HG03571 (cell line): Measurements from ENCODE around the gene KIAA1328.
"Not testable (repeated sequence)": the region's sequence is repeated elsewhere in the genome, so short reads cannot be mapped to it uniquely, and the experiment has no call there.

Experiments used
- ATAC-seq: cut with Tn5 transposase; IDR thresholded peaks from one replicate; pipeline ENCODE4 v1.9.1; 2021; ENCODE audit not compliant: unreplicated experiment

Gene KIAA1328

DNA sequence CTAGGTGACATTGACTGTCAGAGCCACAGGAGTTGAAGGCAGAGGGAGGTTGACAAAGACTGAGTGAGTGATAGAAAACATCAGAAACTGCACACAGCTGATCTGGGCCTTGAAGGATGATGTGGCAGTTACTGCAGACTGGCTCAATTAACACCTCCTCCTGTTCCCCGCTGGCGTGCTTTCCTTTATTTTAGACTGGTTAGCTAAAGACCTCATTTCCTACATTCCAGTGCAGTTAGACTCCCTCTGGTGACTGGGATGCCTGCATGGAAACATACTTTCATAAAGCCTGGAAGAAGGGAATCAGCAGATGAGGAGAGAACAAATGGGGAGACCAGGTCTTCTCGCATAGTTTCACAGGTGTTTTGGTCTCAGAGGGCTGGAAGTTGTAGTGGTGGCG, 7.2 kb upstream of the KIAA1328 start:
- ATAC-seq: no peak

DNA sequence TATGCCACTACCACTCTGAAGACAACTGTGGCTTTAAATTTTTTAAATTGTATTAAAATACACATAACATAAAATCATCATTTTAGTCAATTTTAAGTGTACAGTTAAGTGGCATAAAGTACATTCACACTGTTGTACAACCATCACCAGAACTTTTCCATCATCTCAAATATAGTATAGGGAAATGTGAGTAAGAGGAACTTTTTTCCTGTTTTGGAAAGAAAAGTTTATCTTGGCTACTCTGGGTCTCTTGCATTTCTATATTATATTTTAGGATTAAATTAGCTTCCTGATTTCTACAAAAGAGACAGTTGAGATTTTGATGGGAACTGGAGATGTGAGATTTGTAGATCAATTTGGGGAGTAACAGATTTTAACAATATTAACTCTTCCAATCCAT, 3.4 kb upstream of the KIAA1328 start:
- ATAC-seq: no peak

DNA sequence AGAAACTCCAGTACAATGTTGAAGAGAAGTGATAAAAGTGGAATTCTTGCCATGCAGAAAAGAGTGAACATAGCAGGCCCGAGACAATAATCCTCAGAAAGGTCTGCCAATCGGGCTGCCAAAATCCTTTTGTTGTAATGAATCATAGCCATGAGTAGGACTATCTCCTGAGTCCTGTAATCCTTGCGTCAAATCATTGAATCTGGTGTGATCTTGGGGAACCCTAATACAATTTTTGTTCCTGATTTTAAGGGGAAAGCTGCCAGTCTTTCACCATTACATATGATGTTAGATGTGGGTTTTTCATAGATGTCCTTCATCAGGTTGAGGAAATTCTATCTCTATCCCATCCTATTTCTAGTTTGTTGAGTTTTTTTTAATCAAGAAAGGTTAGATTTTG, 2.4 kb upstream of the KIAA1328 start:
- no peak for ATAC-seq

DNA sequence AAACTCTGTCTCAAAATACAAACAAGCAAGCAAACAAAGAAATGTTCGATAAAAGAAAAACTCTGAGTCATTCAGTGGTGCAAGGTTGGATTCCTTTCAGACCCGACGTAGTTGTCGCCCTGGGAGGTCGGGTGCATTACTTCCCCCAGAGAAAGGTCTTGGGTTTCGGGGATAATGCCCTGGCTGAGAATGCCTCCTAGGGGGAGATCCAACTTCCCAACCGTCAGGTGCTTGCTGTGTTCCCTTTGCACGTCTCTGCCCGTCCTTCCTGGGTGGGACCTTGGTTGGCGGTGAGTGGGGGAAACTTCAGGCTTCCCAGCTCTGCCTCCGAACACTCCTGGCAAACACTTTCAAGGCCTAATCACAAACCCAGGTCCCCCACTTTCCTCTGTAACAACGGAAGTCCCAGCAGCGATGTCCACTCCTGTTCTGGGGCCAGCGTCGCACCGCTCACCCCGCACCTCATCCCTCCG, 734 bp upstream of the KIAA1328 start:
- no peak for ATAC-seq

DNA sequence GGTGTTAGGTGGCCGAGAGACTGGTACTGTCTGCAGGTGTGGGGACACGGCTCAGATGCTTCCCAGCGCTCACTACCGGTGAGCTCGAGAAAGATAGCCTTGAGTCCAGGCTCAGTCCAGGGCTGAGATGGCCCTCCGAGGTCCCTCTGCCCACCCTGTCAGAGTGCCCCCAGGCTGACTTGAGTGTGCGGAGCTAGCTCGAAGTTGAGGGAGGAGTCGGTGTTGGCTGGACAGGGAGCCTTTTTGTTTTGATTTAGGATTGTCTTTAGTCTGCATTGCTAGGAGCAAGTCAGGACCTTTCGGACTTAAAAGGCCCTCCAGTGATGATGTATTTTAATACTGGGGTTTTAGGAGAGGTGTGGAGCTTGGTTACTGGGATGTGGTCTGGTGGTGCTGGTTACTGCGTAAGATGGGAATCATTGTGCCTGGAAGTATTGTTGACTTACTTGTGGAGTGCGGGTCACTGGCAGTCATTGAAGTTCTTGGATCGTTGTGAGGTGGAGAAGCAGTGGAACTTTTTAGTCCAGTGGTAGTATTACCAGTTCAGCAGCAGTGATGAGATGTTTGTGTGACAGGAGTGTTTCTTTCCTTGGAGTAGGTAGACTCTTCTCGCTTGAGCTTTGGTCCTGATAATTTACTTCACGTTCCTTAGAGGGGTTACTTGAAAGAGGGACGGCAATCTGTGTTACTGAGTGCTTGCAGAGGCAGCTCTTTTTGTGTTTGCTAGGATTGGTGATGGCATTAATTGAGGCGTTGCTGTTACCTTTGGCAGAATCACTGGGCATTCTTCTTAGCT, 633 bp downstream of the KIAA1328 start:
- no peak for ATAC-seq

DNA sequence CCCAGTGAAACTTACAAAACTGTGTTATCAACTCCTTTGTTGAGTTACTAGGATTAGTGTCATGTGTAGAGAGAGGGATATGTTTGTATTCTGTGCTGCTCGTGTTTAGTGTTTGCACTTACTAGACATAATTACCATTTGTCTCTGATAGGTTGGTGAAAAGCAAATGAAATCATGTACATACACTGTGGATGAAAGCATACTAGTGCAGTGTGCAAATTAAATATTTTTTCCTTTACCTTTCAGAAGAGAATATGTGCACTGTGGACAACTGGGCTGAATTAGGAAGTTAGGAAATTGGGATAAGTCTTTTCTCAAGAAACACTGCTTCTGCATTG, 1.2 kb downstream of the KIAA1328 start:
- no peak for ATAC-seq

DNA sequence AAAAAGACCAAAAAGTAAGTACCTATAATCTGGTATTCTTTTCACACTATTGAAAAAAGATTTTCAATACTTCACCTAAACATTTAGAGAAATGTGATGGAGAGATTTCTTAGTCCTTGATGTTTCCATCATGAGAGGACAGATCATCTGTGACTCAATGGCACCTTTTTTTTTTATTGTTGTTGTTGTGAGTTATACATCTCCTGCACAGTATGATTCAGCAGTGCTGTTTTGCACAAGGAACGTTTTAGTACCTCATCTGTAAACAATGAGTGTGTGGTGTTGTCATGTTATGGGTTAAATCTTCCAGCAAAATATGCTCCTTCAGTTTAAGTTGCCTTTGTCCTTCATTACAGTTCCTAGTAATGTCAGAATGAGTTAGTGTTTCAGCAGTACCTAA, 2.2 kb downstream of the KIAA1328 start:
- ATAC-seq: no peak

DNA sequence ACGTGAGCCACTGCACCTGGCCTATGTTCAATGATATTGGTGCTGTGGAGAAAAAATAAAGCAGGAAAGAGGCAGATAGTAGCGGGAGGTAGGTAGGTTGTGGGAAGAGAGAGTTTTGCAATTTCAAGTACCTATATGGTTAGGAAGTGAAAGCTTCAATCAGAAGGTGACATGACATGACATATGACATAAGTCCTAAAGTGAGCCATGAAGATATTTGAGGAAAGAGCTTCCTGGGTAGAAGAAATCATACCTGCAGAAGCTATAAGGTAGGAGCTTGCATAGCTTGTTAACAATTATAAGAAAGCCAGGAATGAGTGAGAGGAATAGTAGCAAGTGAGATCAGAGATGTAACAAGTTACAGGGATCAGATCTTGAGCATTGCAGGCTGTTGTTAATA, 4.2 kb downstream of the KIAA1328 start:
- ATAC-seq: no peak

DNA sequence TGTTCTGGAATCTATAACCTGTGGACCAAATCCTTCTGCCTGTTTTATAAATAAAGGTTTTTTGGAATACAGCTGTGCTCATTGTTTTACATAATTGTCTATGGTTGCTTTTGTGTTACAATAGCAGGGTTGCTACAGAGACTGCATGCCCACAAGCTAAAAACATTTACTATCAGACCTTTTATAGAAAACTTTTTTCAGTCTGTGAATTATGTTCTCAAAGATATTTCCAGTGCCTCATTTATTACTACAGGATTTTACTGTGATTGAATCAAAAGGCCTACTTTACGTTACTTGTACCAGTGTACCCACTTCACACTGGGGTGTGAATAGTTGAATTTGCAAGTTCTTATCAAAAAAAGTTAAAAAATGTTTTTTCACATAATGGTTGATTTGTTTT, 7.0 kb downstream of the KIAA1328 start:
- ATAC-seq: no peak

DNA sequence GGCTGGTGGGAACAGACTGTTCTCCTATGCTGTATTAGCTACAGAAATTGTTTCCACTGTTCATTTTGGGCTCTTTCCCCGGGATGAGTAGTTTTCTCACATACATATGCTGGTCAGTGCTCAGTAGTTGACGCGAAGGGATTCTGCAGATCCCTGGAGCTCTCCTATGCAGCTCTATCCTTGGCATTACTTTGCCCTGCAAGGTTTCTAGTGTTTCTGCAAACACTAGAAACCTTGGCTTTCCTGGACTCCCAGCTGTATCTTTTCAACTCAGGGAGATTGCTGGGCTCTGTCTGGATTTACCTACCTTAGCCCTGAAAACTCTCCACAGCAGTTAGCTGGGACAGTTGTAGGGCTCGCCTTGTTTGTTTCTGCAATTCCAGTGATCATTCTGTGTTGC, 10.9 kb downstream of the KIAA1328 start:
- no peak for ATAC-seq

DNA sequence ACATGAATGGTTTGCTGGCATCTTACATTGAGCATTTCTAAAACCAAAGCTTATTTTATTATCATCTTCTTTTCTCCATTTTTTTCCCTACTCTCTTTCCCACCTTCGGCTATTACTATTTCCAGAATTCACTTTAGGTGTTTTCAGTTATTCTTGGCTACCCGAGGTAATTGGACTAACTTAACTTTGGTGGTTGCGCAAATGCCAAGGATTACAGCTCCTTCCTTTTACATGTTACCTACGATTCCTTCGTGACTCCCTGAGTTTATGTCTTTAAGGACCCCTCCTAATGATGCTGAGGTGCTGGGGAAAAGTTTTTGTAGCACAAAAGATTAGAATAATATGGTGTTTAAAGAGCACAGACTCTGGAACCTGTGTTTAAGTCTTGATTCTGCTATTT, 14.3 kb downstream of the KIAA1328 start:
- ATAC-seq: no peak

DNA sequence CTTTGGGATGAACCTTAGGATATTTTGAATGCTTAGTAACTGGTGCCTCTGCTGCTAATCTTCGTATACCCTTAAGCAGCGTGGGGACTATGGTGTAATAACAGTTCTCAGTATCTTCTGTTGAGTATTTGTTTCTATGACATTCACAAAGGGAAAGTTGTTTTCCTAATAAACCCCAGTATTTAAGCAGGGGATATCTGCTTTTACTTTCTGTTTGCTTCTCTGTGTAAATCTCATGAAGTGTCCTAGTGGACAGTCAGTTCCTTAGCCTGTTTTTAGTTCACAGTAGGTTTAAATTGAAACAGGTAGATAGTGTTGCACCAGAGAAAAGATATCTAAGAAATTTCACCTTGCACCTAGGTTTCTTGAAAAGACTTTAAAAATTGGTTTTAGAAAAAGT, 14.9 kb downstream of the KIAA1328 start:
- no peak for ATAC-seq

DNA sequence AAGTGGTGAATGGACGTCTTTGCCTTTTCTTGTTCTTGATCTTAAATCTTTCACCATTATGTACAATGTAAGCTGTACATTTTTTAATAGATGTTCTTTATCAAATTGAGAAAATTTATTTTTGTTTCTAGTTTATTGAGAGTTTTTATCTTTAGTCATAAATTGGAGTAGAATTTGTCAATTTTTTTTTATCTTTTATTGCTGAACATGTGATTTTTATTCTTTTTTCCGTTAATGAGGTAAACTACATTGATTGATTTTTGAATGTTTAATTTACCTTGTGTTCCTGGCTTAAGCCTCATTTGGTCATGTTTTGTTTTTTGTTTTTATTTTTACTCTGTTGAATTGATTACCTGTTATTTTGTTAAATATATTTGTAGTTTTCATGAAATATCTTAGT, 19.7 kb downstream of the KIAA1328 start:
- no peak for ATAC-seq

DNA sequence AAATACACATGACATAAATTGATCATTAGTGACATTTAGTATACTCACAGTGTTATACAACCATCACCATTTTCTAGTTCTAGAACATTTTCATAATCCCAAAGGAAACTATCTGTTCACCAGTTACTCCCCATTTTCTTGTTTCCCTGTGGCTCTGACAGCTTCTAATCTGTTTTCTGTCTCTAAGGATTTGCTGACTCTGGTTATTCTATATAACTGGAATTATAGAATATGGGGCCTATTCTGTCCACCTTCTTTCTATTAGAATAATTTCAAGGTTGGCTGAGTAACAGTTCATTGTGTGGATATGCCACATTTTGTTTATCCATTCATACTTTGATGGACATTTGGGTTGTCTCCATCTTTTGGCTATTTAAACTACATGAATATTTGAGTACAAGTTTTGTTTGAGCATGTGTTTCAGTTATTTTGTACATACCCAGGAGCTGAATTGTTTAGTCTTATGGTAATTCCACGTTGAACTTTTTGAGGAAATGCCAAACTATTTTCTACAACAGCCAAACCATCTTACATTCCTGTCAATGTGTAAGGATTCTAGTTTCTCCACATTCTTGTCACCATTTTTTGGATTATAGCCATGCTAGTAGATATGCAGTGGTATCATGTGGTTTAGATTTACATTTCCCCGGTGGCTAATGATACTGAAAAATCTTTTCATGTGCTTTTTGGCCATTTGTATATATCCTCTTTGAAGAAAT, 20.5 kb downstream of the KIAA1328 start:
- no peak for ATAC-seq

DNA sequence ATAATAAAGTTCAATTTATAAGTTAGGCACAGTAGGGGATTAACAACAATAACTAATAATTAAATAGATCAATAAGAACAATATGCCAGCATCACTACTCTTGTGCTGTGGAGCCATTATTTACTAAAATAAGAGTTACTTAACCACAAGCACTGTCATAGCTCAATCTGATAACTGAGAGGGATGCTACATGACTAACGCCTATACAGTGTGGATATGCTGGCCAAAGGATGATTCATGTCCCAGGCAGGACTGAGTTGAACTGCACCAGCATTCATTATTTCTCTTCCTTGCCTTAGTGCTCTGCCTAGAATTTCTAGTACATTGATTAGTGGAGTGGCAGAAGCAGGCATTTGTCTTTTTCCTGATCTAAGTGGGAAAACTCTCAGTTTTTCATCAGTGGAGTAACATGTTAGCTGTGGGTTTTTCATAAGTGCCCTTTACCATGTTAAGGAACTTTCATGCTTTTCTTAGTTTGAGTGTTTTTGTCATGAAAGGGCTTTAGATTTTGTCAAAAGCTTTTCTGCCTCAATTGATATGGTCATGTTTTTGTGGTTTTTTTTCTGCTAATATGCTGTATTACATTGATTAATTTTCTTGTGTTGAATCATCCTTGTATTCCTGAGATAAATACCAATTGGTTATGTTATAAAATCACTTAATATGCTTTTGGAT, 21.7 kb downstream of the KIAA1328 start:
- ATAC-seq: no peak

DNA sequence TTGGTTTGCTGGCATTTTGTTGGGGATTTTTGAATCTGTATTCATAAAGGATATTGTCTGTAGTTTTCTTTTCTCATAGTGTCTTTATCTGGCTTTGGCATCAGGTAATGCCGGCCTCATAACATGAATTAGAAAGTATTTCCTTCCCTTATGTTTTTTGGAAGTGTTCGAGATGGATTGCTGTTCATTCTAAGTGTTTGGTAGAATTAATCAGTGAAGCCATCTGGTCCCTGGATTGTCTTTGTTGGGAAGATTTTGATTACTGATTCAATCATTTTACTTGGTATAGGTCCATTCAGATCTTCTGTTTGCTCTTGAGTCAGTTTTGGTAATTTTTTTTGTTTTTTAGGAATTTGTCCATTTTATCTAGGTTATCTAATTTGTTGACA, 22.3 kb downstream of the KIAA1328 start:
- ATAC-seq: no peak

DNA sequence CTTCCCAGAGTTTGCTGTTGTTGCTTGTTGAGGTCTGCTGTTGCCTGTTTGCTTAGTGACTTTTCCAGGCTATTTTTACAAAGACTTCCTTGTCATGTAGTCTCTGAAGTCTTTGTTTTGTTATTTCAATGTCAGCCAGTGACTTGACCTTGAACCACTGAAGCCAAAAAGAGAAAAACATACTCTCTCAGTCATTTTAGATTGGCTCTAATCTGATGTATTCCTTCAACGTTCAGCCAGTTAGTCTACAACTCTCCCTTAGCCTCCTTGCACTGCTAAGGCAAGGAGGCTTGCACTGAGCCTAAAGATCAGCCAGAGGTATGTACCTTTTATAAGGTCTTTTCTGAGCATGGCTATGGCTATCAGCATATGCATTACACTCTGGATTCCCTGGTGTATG, 27.9 kb downstream of the KIAA1328 start:
- no peak for ATAC-seq

DNA sequence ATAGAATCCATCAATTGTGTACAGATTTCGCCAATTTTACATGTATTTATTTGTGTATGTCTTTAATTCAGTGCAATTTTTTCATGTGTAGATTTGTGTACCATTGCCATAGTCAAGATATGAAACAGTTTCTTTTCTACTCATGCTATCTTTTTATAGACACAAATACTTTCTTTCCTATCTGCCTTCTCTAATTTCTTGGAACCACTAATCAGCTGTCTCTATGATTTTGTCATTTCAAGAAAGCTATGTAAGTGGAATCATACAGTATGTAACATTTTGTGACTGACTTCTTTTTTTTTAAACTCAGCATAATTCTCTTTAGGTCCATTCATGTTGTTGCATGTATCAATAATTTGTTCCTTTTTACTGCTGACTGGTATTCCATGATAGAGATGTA, 33.3 kb downstream of the KIAA1328 start:
- no peak for ATAC-seq

DNA sequence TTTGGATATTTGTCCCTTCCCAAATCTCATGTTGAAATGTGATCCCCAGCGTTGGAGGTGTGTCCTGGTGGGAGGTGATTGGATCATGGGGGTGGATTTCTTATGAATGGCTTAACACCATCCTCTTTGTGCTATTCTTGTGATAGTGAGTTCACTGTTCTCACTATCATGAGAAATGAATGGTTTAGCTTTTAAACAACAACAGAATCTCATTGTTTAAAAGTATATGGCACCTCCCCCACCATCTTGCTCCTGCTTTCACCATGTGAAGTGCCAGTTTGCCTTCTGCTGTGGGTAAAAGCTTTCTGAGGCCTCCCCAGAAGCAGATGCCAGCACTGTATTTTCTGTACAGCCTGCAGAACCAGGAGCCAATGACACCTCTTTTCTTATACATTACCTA, 38.1 kb downstream of the KIAA1328 start:
- ATAC-seq: no peak

DNA sequence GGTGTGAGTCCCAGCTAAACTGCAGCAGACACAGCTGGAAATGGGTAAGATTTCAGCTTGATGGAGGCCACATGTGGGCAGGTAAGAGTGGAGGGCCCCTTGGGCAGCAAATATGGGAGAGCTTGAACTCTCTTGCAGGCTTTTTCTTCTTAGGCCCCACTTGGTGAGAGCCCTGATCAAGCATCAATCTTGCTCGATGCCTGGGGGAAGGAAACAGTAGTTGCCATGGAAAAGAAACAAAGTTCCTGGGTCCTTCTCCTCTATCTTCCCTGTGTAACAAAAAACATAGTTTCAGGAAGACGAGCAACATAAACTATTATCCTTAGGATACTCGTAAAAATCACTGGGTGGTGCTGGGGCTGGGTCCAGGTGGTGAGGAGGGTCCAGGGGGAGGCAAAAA, 42.9 kb downstream of the KIAA1328 start:
- ATAC-seq: no peak

DNA sequence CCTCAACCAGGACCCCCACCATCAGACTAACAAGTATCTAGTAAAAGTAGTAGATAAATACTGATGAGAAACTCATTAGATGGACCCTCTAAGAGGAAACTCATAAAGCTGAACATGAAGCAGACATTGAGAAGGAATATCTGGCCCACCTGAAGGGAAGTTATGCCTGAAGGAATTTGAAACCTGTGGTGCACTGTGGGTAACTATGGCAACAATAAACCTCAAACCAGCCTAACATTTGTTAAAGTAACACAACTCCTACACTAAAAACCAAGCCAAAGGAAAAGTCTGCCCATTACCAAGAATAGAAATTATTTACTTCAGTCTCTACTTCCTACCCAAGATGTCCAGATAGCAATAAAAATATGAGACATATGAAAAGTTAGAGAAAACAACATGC, 43.4 kb downstream of the KIAA1328 start:
- ATAC-seq: no peak

DNA sequence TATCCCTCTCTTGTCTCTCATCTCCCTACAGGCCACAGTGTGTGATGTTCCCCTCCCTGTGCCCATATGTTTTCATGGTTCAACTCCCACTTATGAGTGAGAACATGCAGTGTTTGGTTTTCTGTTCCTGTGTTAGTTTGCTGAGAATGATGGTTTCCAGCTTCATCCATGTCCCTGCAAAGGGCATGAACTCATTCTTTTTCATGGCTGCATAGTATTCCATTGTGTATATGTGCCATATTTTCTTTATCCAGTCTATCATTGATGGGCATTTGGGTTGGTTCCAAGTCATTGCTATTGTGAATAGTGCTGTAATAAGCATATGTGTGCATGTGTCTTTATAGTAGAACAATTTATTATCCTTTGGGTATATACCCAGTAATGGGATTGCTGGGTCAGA, 44.9 kb downstream of the KIAA1328 start:
- not testable (repeated sequence) for ATAC-seq
